Panc1 (cell line): ENCODE data around the gene NBEAL2. TPM values are rescaled to one million over a fixed set of nuclear protein-coding genes. Genes with fewer than 3 reads are reported as not detected.

Source experiments
- ATAC-seq: fragments of 200-7000 bp; cut with Tn5 transposase; 2 replicates; pipeline ENCODE4 v1.9.1; 2020; ENCODE audit warnings: mild to moderate bottlenecking, moderate library complexity
- BruUV-seq: library from RNA; stranded (reverse); fragments of 400-500 nt; replicated peaks from 2 replicates; lab custom pipeline; 2021; lab: Mats Ljungman, UMichigan
- CTCF ChIA-PET: fragments of 300-600 bp; sonication (Branson Sonifier 250); formaldehyde crosslinking; loops from one replicate; lab custom pipeline; 2022; ENCODE audit warnings: antibody characterized with exemption; lab: Charles Lee
- POLR2A ChIA-PET: fragments of 300-600 bp; sonication (Branson Sonifier 250); formaldehyde crosslinking; loops from one replicate; lab custom pipeline; 2022; ENCODE audit warnings: antibody characterized with exemption; lab: Charles Lee
- DNase-seq: peaks from one replicate; pipeline ENCODE4 v3.0.0-alpha.2; 2010; ENCODE audit warnings: low read depth, low spot score
- H3K27ac ChIP-seq: 2 replicates; pipeline ENCODE4 v1.5.1; 2011; ENCODE audit warnings: mild to moderate bottlenecking, low read length, inconsistent platforms
- H3K27me3 ChIP-seq: fragments of 200-500 bp; sonication (Bioruptor generic); 2 replicates; pipeline ENCODE4 v1.6.0; 2014; ENCODE audit warnings: low read length, inconsistent platforms; ENCODE audit not compliant: control insufficient read depth, insufficient read depth
- H3K36me3 ChIP-seq: fragments of 200-500 bp; sonication (Bioruptor generic); 2 replicates; pipeline ENCODE4 v1.5.1; 2014; ENCODE audit warnings: inconsistent platforms, mild to moderate bottlenecking, low read length, moderate library complexity; ENCODE audit not compliant: control insufficient read depth, insufficient read depth
- H3K4me1 ChIP-seq: 2 replicates; pipeline ENCODE4 v1.5.1; 2011; ENCODE audit warnings: inconsistent platforms, mild to moderate bottlenecking, low read length, moderate library complexity; ENCODE audit not compliant: control insufficient read depth, insufficient read depth
- H3K4me3 ChIP-seq, 2 experiments: 2 replicates each; pipeline ENCODE4 v1.5.1; 2011 to 2012; ENCODE audit warnings: low read depth in 2 of 2, low read length in 2 of 2, mild to moderate bottlenecking in 2 of 2, inconsistent platforms in 1 of 2, moderate library complexity in 1 of 2
- H3K9me3 ChIP-seq: fragments of 200-500 bp; sonication (Bioruptor generic); 2 replicates; pipeline ENCODE4 v1.5.1; 2014; ENCODE audit warnings: low read depth, mild to moderate bottlenecking, inconsistent platforms, low read length, moderate library complexity; ENCODE audit not compliant: control insufficient read depth, insufficient read depth
- CTCF ChIP-seq: fragments of 450-650 bp; IDR thresholded peaks from 2 replicates; pipeline ENCODE4 v1.5.1; 2017; ENCODE audit warnings: mild to moderate bottlenecking
- POLR2AphosphoS5 ChIP-seq: IDR thresholded peaks from 2 replicates; pipeline ENCODE4 v1.6.1; 2012; ENCODE audit warnings: mild to moderate bottlenecking, low read depth, low read length, moderate library complexity
- REST ChIP-seq, 2 experiments: IDR thresholded peaks; 2 replicates each; pipeline ENCODE4 v1.6.1; 2011 to 2012; ENCODE audit warnings: low read depth in 2 of 2, control low read depth in 1 of 2, low read length in 1 of 2, mild to moderate bottlenecking in 1 of 2, moderate library complexity in 1 of 2; ENCODE audit not compliant: insufficient read depth in 1 of 2
- SIN3A ChIP-seq: IDR thresholded peaks from 2 replicates; pipeline ENCODE4 v1.6.1; 2012; ENCODE audit warnings: low read depth, mild to moderate bottlenecking, low read length, moderate library complexity, borderline replicate concordance; ENCODE audit not compliant: insufficient read depth
- TCF7L2 ChIP-seq: IDR thresholded peaks from 2 replicates; pipeline ENCODE4 v1.6.1; 2011; ENCODE audit warnings: mild to moderate bottlenecking, low read depth, low read length, inconsistent platforms
- in situ Hi-C: cut with HindIII; loops from 2 replicates; pipeline ENCODE4 v1.10.0; 2016; ENCODE audit warnings: low sequenced_read_pairs, low pct_unique_long_range_greater_than_20kb
- intact Hi-C: fragments of 100-400 bp; cut with micrococcal nuclease; formaldehyde crosslinking; loops from one replicate; pipeline ENCODE4 v1.10.0; 2022; ENCODE audit not compliant: unreplicated experiment
- total RNA-seq: library from RNA; stranded (reverse); gene quantifications from one replicate; pipeline ENCODE4 v1.2.1, GENCODE V29; 2021; ENCODE audit not compliant: unreplicated experiment

NBEAL2 gene
- total RNA-seq, 1 experiment from 2014 or later, result 38.8 TPM

- intact Hi-C loops, result no loop called here
- DNase-seq, result no peak
- ChIA-PET CTCF (no interaction called here), POLR2A (no interaction called here)
- Histone ChIP-seq H3K4me1 (no peaks in the 10 kb centered on the region), H3K9me3 (no peaks in the 10 kb centered on the region), H3K27me3 (no peaks in the 10 kb centered on the region), H3K36me3 (peaks cover 7% of the 10 kb centered on the region), H3K27ac (no peak overlapping the region), H3K4me3 (no peak overlapping the region)
- in situ Hi-C loops, result no loop called here
- BruUV-seq, result no TSS peak
- peak; percentile 53; the same call in 1 of the 2 replicates for ATAC-seq
- TF ChIP-seq TCF7L2 (no peak), POLR2AphosphoS5 (no peak), SIN3A (no peak), REST (IDR thresholded peaks at IDR 0.05; ENCODE audit: insufficient read depth in 1 of 2, low read depth in 2 of 2, low read length in 1 of 2) (no peak), CTCF (no peak)
Observed at GRCh38 chr3:47017504-47018268, 38.2 kb downstream of the NBEAL2 start.

GRCh38 chr3:47018269-47018611 is 38.8 kb downstream of the NBEAL2 start:
- BruUV-seq, result no TSS peak
- Histone ChIP-seq H3K27me3 (no peaks in the 10 kb centered on the region), H3K27ac (no peak overlapping the region), H3K4me1 (no peaks in the 10 kb centered on the region), H3K36me3 (peaks cover 7% of the 10 kb centered on the region), H3K9me3 (no peaks in the 10 kb centered on the region), H3K4me3 (no peak overlapping the region)
- no peak for TF ChIP-seq CTCF
- TF ChIP-seq TCF7L2, result no peak
- no peak for TF ChIP-seq REST (IDR thresholded peaks at IDR 0.05; ENCODE audit: insufficient read depth in 1 of 2, low read depth in 2 of 2, low read length in 1 of 2)
- no peak for TF ChIP-seq SIN3A
- TF ChIP-seq POLR2AphosphoS5, result no peak
- CTCF ChIA-PET, result no interaction called here
- intact Hi-C loops (no loop called here), in situ Hi-C loops (no loop called here)
- DNase-seq, result no peak
- no peak for ATAC-seq
- POLR2A ChIA-PET, result no interaction called here
